ENCODE data around the gene HOOK2. TPM values are rescaled to one million over a fixed set of nuclear protein-coding genes. Genes with fewer than 3 reads are reported as not detected.
A peak's percentile ranks its signal among the peaks of the same experiment; 100 is the strongest.

HOOK2 gene
- total RNA-seq, 1 experiment from 2014 or later: 70.0 TPM

DNA sequence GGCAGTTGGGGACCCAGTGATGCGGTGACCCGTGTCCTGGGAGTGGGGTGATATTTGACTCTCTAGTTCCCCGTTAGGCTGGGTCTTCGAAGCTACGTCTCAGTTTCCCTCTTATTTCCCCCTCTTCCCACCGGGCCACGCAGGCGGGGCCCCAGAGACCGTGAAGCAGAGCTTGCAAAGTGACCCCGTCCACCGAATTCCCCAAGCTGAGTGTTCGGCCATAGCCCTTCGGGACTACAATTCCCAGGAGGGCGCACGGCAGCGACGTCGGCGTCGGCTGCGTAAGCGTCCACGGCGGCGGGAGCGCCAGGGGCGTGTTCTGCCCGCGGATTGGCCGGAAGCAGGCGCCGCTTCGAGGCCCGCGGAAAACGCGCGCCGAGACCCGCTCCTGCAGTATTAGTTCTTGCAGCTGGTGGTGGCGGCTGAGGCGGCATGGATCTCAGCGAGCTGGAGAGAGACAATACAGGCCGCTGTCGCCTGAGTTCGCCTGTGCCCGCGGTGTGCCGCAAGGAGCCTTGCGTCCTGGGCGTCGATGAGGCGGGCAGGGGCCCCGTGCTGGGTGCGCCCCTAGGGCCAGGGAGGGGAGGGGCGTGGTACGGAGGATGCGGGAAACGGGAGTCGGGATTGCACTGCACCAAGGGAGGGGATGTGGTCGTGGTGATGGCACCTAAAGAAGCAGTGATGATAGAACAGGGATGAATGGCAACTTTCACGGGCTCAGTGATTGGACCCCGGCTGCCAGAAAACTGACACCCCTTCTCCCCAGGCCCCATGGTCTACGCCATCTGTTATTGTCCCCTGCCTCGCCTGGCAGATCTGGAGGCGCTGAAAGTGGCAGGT lies 31.1 kb upstream of the HOOK2 start, which contains the start of gene RNASEH2A (continued):
- TF ChIP-seq, protein P1, sequence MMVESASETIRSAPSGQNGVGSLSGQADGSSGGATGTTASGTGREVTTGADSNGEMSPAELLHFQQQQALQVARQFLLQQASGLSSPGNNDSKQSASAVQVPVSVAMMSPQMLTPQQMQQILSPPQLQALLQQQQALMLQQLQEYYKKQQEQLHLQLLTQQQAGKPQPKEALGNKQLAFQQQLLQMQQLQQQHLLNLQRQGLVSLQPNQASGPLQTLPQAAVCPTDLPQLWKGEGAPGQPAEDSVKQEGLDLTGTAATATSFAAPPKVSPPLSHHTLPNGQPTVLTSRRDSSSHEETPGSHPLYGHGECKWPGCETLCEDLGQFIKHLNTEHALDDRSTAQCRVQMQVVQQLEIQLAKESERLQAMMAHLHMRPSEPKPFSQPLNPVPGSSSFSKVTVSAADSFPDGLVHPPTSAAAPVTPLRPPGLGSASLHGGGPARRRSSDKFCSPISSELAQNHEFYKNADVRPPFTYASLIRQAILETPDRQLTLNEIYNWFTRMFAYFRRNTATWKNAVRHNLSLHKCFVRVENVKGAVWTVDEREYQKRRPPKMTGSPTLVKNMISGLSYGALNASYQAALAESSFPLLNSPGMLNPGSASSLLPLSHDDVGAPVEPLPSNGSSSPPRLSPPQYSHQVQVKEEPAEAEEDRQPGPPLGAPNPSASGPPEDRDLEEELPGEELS (CRISPR knock-in tag; IDR thresholded peaks at IDR 0.05): peak; percentile 96
- TF ChIP-seq JAZF1 (CRISPR knock-in tag; IDR thresholded peaks at IDR 0.05) (no peak), ZNF423 (CRISPR knock-in tag; IDR thresholded peaks at IDR 0.05) (no peak), ETV6 (CRISPR knock-in tag; IDR thresholded peaks at IDR 0.05) (peak; percentile 98), ATF1 (CRISPR knock-in tag; IDR thresholded peaks at IDR 0.05) (no peak), ELF4 (CRISPR knock-in tag; IDR thresholded peaks at IDR 0.05; ENCODE audit: low read depth) (no peak), FOXP1 (CRISPR knock-in tag; IDR thresholded peaks at IDR 0.05; ENCODE audit: borderline replicate concordance) (peak; percentile 61; the same call in 1 of the 2 replicates), CBFB (CRISPR knock-in tag; IDR thresholded peaks at IDR 0.05; ENCODE audit: low read depth) (peak; percentile 76; the same call in 1 of the 2 replicates), ZNF263 (CRISPR knock-in tag; IDR thresholded peaks at IDR 0.05; ENCODE audit: low read depth) (no peak), ESRRA (CRISPR knock-in tag; IDR thresholded peaks at IDR 0.05; ENCODE audit: borderline replicate concordance) (0 out of 2 replicates have a peak, but pooled peaks have one; percentile 56), GRHL2 (CRISPR knock-in tag; IDR thresholded peaks at IDR 0.05; ENCODE audit: insufficient replicate concordance, severe bottlenecking) (no peak), CREB1 (CRISPR knock-in tag; IDR thresholded peaks at IDR 0.05) (peak; percentile 67; the same call in 1 of the 2 replicates), TEAD1 (CRISPR knock-in tag; IDR thresholded peaks at IDR 0.05) (0 out of 2 replicates have a peak, but pooled peaks have one; percentile 15)
- TF ChIP-seq, protein P2, sequence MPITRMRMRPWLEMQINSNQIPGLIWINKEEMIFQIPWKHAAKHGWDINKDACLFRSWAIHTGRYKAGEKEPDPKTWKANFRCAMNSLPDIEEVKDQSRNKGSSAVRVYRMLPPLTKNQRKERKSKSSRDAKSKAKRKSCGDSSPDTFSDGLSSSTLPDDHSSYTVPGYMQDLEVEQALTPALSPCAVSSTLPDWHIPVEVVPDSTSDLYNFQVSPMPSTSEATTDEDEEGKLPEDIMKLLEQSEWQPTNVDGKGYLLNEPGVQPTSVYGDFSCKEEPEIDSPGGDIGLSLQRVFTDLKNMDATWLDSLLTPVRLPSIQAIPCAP (CRISPR knock-in tag; IDR thresholded peaks at IDR 0.05): peak; percentile 94
- TF ChIP-seq, protein P3, sequence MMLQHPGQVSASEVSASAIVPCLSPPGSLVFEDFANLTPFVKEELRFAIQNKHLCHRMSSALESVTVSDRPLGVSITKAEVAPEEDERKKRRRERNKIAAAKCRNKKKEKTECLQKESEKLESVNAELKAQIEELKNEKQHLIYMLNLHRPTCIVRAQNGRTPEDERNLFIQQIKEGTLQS (CRISPR knock-in tag; conservative IDR thresholded peaks at IDR 0.05): no peak
- TF ChIP-seq, protein P4, sequence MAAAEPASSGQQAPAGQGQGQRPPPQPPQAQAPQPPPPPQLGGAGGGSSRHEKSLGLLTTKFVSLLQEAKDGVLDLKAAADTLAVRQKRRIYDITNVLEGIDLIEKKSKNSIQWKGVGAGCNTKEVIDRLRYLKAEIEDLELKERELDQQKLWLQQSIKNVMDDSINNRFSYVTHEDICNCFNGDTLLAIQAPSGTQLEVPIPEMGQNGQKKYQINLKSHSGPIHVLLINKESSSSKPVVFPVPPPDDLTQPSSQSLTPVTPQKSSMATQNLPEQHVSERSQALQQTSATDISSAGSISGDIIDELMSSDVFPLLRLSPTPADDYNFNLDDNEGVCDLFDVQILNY (CRISPR knock-in tag; IDR thresholded peaks at IDR 0.05): peak; percentile 98
- TF ChIP-seq, protein P5, sequence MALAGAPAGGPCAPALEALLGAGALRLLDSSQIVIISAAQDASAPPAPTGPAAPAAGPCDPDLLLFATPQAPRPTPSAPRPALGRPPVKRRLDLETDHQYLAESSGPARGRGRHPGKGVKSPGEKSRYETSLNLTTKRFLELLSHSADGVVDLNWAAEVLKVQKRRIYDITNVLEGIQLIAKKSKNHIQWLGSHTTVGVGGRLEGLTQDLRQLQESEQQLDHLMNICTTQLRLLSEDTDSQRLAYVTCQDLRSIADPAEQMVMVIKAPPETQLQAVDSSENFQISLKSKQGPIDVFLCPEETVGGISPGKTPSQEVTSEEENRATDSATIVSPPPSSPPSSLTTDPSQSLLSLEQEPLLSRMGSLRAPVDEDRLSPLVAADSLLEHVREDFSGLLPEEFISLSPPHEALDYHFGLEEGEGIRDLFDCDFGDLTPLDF (CRISPR knock-in tag; IDR thresholded peaks at IDR 0.05): 0 out of 2 replicates have a peak, but pooled peaks have one; percentile 78
- TF ChIP-seq, protein P6, sequence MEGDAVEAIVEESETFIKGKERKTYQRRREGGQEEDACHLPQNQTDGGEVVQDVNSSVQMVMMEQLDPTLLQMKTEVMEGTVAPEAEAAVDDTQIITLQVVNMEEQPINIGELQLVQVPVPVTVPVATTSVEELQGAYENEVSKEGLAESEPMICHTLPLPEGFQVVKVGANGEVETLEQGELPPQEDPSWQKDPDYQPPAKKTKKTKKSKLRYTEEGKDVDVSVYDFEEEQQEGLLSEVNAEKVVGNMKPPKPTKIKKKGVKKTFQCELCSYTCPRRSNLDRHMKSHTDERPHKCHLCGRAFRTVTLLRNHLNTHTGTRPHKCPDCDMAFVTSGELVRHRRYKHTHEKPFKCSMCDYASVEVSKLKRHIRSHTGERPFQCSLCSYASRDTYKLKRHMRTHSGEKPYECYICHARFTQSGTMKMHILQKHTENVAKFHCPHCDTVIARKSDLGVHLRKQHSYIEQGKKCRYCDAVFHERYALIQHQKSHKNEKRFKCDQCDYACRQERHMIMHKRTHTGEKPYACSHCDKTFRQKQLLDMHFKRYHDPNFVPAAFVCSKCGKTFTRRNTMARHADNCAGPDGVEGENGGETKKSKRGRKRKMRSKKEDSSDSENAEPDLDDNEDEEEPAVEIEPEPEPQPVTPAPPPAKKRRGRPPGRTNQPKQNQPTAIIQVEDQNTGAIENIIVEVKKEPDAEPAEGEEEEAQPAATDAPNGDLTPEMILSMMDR (IDR thresholded peaks at IDR 0.05): no peak
- TF ChIP-seq, protein P7, sequence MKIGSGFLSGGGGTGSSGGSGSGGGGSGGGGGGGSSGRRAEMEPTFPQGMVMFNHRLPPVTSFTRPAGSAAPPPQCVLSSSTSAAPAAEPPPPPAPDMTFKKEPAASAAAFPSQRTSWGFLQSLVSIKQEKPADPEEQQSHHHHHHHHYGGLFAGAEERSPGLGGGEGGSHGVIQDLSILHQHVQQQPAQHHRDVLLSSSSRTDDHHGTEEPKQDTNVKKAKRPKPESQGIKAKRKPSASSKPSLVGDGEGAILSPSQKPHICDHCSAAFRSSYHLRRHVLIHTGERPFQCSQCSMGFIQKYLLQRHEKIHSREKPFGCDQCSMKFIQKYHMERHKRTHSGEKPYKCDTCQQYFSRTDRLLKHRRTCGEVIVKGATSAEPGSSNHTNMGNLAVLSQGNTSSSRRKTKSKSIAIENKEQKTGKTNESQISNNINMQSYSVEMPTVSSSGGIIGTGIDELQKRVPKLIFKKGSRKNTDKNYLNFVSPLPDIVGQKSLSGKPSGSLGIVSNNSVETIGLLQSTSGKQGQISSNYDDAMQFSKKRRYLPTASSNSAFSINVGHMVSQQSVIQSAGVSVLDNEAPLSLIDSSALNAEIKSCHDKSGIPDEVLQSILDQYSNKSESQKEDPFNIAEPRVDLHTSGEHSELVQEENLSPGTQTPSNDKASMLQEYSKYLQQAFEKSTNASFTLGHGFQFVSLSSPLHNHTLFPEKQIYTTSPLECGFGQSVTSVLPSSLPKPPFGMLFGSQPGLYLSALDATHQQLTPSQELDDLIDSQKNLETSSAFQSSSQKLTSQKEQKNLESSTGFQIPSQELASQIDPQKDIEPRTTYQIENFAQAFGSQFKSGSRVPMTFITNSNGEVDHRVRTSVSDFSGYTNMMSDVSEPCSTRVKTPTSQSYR (CRISPR knock-in tag; IDR thresholded peaks at IDR 0.05): peak; percentile 85; the same call in 1 of the 2 replicates
- TF ChIP-seq, protein P8, sequence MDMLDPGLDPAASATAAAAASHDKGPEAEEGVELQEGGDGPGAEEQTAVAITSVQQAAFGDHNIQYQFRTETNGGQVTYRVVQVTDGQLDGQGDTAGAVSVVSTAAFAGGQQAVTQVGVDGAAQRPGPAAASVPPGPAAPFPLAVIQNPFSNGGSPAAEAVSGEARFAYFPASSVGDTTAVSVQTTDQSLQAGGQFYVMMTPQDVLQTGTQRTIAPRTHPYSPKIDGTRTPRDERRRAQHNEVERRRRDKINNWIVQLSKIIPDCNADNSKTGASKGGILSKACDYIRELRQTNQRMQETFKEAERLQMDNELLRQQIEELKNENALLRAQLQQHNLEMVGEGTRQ (CRISPR knock-in tag; IDR thresholded peaks at IDR 0.05): 0 out of 2 replicates have a peak, but pooled peaks have one; percentile 30
- TF ChIP-seq, protein P9, sequence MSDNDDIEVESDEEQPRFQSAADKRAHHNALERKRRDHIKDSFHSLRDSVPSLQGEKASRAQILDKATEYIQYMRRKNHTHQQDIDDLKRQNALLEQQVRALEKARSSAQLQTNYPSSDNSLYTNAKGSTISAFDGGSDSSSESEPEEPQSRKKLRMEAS (CRISPR knock-in tag; IDR thresholded peaks at IDR 0.05): peak; percentile 95
